HPDE6-E6E7 (cell line): Measurements from ENCODE around the gene HSDL1.
"Not testable (repeated sequence)": the region's sequence is repeated elsewhere in the genome, so short reads cannot be mapped to it uniquely, and the experiment has no call there.

Experiments used
- DNase-seq: peaks from one replicate; pipeline ENCODE4 v3.0.0; 2011; ENCODE audit warnings: missing footprints; ENCODE audit errors: extremely low spot score

The HSDL1 gene

GRCh38 chr16:84138824-84139627 is 6.0 kb downstream of the HSDL1 start:
- DNase-seq, result no peak

DNA sequence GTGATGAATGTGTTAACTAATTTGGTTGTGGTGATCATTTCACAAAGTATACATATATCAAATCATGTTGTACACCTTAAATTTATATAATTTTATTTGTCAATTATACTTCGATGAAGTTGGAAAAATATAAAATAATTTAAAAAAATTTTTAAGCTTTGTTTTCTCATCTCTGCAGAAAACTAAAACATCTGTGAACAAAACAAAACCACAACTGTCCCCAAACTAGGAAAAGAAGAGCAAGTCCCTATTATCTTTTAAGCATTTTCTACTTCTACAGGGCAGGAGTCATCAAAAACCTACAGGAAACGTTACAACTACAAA is 6.5 kb downstream of the HSDL1 start:
- no peak for DNase-seq

- no peak for DNase-seq
These were observed 7.1 kb downstream of the HSDL1 start for GRCh38 chr16:84137769-84138357.

GRCh38 chr16:84137287-84137686 is 7.7 kb downstream of the HSDL1 start:
- no peak for DNase-seq

DNA sequence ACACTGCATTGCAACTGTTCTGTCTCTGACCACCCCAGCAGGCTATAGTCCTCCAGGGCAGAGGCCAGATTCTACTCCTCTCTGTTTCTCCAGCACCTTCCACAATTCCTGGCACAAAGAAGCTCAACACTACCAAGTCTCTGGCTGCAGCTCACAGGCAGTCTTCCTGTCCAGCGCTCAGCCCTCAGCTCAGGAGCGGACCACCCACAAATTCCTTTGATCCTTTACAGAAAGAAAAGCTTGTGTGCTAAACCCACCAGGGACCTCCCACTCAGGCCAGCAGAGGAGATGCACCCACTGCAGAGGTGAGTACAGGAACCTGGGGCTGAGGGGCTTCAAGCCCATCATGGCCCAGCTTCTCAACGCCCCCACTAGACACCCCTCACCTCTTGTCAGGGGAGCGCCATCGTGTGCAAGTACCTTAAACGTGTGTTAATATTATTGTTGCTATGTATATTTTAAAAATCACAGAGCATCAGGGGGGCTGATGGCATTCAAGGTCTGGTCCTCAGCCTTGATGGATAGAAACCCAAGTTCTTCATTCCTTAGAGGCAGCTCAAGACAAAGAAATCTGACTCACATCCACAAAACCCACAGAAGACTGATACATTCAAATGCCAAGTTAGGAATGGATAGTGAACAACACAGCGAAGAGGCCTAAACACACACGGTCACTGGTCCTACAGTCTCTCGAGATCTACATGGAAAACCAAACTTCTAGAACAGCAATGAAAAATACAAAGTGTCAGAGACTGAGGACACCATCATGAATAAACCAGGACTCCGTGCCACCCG is 8.4 kb downstream of the HSDL1 start:
- no peak for DNase-seq

DNA sequence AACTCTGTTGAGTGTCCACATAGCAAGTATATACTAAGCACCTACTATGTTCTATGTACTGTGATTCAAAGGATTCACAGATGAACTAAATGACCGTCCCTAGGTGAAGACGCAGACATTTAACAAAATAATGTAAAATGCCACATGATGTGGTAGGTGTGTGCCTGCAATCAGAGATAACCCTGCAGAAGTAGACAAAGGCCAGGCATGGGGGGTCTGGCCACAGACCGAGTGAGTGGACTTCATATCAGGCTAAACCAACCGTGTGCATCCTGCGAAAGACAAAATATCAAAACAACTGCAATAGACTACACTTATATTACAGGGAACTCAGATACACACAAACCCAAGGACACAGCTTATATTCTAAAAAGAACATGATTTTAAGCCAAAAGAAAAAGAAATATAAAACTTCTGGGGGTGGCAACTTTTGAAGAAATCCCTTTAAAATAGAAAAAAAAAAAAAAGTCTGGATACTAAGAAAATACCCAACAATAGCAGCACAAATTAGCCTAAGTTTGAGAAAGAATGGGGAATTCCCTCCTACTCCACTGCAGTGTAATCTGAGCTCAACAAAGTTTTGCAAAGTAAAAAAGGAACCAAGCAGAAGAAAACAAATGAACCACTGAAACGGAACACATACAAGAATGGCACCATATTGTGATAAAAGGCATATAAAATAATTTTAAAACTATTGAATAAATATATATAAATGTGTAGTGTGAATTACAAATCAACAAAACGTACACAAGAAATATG is 12.3 kb downstream of the HSDL1 start:
- no peak for DNase-seq

GRCh38 chr16:84131117-84131516 is 13.9 kb downstream of the HSDL1 start:
- DNase-seq, result no peak

- DNase-seq, result no peak
These were observed 20.5 kb downstream of the HSDL1 start for GRCh38 chr16:84124257-84125073.

- no peak for DNase-seq
These were observed 24.0 kb downstream of the HSDL1 start for GRCh38 chr16:84121007-84121406.

- no peak for DNase-seq
These were observed 25.0 kb downstream of the HSDL1 start for GRCh38 chr16:84120023-84120422.

DNA sequence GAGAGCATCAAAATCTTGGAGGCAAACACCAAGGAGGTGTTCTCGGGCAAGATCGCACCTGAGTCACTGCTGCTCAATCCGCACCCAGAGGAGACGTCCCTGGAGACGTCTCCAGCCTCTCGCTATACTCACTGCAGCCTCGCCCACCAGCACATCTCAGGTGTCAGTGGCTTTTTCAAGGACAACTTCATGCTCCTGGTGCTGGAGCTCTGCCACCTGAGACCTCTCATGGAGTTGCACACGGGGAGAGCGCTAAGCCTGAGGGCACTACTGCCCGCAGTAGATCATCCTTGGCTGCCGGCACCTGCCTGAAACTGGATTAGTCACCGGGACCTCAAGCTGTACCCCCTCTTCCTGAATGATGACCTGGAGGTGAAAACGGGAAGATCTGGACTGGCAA is 25.6 kb downstream of the HSDL1 start:
- DNase-seq, result peak; percentile 44

- not testable (repeated sequence) for DNase-seq
These were observed 26.7 kb downstream of the HSDL1 start for GRCh38 chr16:84118315-84118714.

GRCh38 chr16:84117494-84117843 is 27.5 kb downstream of the HSDL1 start:
- no peak for DNase-seq

DNA sequence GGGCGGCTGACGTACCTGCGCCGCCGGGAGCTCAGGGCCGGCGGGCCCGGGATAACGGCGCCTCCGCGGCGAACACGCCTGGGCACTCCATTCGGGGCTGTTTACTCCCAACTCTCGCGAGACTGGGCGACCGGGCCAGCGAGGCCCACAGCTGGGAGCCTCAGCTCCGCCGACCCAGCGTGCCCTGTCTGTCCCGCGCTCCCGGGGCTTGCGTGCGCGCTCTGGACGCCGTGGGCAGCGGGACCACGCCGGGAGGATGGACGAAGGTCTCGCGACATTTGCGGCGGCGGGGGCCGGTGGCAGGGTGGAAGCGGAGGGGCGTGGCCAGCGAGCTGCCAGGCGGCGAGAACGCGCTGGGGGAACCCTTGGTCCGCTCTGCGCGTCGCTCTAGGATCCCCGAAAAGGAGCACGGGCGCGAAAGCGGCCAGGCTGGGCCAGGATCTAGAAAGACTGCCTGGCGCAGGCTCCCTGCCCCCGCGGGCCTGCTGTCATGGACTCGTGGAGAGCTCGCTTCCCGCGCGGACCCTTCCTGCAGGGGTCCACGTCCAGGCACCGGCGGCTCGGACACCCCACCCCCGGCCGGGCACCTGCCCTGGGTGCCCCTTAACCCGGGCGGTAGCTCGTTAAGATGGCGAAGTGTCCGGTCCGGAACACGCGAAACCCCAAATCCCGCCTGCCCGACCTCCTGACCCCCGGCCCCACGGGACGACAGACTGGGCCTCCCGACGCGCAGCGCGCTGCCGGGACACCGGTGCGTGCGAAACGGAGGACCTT is 28.1 kb downstream of the HSDL1 start, which contains the start of gene MBTPS1:
Gene MBTPS1, minus strand, starts transcription at position 223 of the 774 bp plus-strand sequence. CDS start 15,159 bp downstream, outside the sequence.
- peak; percentile 99 for DNase-seq

DNA sequence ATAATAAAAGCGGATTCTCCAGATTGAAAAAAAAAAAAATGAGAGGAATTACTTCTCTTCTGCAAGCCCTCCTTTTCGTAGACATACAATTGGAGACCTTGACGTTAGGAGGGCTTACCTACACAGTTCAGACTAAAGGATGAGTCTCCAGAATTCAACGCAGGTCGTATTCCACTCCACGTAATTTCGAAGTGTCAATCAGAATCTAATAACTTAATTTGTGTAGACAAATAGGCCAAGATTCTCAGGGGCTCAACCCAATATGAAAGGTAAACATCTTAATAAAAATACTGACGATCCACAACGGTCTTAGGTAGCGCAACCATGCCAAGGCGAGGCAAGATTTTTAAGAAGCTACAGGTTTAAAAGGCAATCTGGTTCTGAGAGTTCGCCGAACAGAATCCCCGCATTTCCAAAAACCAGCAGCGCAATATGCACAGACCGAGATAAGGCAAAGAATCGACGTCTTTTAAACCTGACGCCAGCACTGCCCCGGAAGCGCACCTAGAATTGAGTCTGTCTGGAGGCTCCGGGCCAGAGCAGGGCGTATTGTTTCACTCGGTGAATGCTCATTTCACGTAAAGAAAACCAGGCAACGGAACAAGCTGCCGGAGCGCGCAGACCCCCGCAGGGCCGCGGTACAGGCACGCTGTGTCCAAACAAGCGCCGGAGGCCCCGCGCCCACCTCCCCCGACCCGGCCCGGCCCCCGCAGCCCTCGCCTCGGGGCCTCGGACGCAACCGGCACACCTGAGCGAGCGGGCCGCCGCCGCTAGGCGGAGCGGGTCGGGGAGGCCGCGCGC is 28.9 kb downstream of the HSDL1 start:
- DNase-seq, result peak; percentile 37

DNA sequence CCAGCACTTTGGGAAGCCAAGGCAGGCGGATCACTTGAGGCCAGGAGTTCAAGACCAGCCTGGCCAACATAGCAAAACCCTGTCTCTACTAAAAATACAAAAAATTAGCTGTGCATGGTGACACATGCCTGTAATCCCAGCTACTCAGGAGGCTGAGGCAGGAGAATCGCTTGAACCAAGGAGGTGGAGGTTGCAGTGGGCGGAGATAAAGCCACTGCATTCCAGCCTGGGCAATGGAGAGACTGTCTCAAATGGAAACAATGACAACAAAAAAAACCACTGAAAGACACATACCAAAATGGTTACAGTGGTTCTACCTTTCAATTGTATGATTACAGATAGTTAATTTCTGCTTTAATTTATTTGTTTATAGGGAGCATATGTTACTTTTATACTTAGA is 33.0 kb downstream of the HSDL1 start:
- DNase-seq, result not testable (repeated sequence)

- DNase-seq, result no peak
These were observed 33.5 kb downstream of the HSDL1 start for GRCh38 chr16:84111525-84111924.

DNA sequence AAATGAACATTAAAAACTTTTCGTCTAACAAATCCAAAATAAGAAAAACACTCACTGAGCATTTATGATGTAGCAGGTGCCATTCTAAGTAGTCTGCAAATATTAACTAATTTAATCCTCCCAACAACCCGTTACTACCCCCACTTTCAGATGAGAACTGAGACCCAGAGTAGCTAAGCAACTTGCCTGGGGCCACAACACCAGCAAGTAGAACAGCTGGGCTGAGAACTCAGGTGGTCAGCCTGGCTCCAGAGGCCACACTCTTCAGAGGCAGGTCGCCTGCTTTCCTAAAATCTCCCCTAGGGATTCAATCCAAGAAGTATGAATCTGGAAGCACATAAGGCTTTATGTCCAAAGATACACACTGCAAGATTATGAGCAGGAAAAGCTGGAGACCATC is 34.5 kb downstream of the HSDL1 start:
- DNase-seq, result no peak

DNA sequence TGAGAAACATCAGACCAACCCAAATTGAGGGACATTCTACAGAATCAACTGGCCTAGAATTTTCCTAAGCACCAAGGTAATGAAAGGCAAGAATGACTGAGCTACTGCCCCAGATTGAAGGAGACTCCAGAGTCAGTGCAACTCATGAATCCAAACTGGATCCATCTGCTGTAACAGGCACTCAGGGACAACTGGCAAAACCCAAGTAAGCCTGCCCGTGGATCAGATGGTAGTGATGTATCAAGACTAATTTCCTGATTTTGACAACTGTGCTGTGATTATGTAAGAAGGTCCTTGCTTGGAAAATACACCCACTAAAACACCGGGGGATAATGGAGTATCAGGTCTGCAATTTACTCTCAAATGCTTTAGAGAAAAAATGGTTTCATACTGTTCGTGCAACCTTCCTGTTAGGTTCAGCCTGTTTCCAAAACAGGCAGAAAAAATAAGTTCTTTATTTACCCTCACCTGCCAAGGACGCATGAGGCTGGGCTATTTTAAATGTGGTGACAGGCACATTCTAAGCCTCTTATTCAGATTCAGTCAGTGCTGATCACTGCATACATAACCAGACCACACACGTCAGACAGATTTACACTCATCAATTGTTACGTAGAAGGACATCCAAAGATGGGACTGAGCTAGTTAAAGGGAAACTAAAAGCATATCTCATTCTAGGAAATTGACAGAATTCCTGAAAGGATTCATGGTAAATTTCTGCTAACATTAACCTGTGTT is 35.2 kb downstream of the HSDL1 start:
- no peak for DNase-seq
